ENCODE results near the gene ANGPTL5. TPM values are rescaled to one million over a fixed set of nuclear protein-coding genes. Genes with fewer than 3 reads are reported as not detected.
A peak's percentile ranks its signal among the peaks of the same experiment; 100 is the strongest.

Gene ANGPTL5
- polyA plus RNA-seq, 1 donor (not counting 4 experiments of a cell fraction or from before 2014, with no cell fraction given) = 0.03 TPM

GRCh38 chr11:101894505-101894904, 21.8 kb downstream of the ANGPTL5 start:
- dilution Hi-C loops (cut with MboI; ENCODE audit: extremely low pct_ligation_motif_present, low sequenced_read_pairs) = no loop called here
- Histone ChIP-seq H3K9ac (ENCODE audit: control insufficient read depth, extremely low read depth, insufficient read depth, low read length) (no peak overlapping the region), H3K9me1 (ENCODE audit: control insufficient read depth, extremely low read depth, insufficient read depth, low read length) (no peaks in the 10 kb centered on the region), H3K4me3 (ENCODE audit: control insufficient read depth in 2 of 3, extremely low read depth in 1 of 3, insufficient read depth in 2 of 3, low read depth in 1 of 3, low read length in 3 of 3) (no peak overlapping the region), H3K4me2 (ENCODE audit: control insufficient read depth, extremely low read depth, insufficient read depth, low read depth, low read length) (no peak overlapping the region), H3K27me3 (ENCODE audit: control insufficient read depth, extremely low read depth, insufficient read depth, low read length) (no peaks in the 10 kb centered on the region), H2AFZ (ENCODE audit: control insufficient read depth, low read length) (no peak overlapping the region), H3K36me3 (ENCODE audit: control insufficient read depth in 2 of 2, extremely low read depth in 1 of 2, insufficient read depth in 2 of 2, low read length in 2 of 2) (no peaks in the 10 kb centered on the region), H3K27ac (ENCODE audit: control insufficient read depth, insufficient read depth, low read length) (no peak overlapping the region), H3K79me2 (ENCODE audit: control insufficient read depth, insufficient read depth, low read length) (no peaks in the 10 kb centered on the region), H3K4me1 (ENCODE audit: control insufficient read depth, extremely low read depth, insufficient read depth, low read length) (peaks cover 2% of the 10 kb centered on the region), H4K20me1 (ENCODE audit: control insufficient read depth, extremely low read depth, insufficient read depth, low read length) (no peaks in the 10 kb centered on the region), H3K9me3 (ENCODE audit: control insufficient read depth, low read depth, low read length) (no peaks in the 10 kb centered on the region)
- TF ChIP-seq EZH2 (IDR thresholded peaks at IDR 0.05; ENCODE audit: low read length) = no peak
- TF ChIP-seq CTCF (optimal IDR thresholded peaks at IDR 0.05 in 1 of 3, IDR thresholded peaks at IDR 0.05 in 1 of 3, conservative IDR thresholded peaks at IDR 0.05 in 1 of 3; ENCODE audit: extremely low read depth in 1 of 3, insufficient read depth in 2 of 3, low read length in 3 of 3) = no peak
- no peak for DNase-seq (ENCODE audit: low read depth, low spot score)
- FAIRE-seq = no peak

GRCh38 chr11:101889767-101890166, 26.6 kb downstream of the ANGPTL5 start:
- Histone ChIP-seq H3K79me2 (ENCODE audit: control insufficient read depth, insufficient read depth, low read length) (no peaks in the 10 kb centered on the region), H2AFZ (ENCODE audit: control insufficient read depth, low read length) (peak overlapping the region; percentile 52), H3K36me3 (ENCODE audit: control insufficient read depth in 2 of 2, extremely low read depth in 1 of 2, insufficient read depth in 2 of 2, low read length in 2 of 2) (no peaks in the 10 kb centered on the region), H3K9me1 (ENCODE audit: control insufficient read depth, extremely low read depth, insufficient read depth, low read length) (no peaks in the 10 kb centered on the region), H4K20me1 (ENCODE audit: control insufficient read depth, extremely low read depth, insufficient read depth, low read length) (no peaks in the 10 kb centered on the region), H3K4me3 (ENCODE audit: control insufficient read depth in 2 of 3, extremely low read depth in 1 of 3, insufficient read depth in 2 of 3, low read depth in 1 of 3, low read length in 3 of 3) (no peak overlapping the region), H3K4me1 (ENCODE audit: control insufficient read depth, extremely low read depth, insufficient read depth, low read length) (peaks cover 2% of the 10 kb centered on the region), H3K9me3 (ENCODE audit: control insufficient read depth, low read depth, low read length) (no peaks in the 10 kb centered on the region), H3K9ac (ENCODE audit: control insufficient read depth, extremely low read depth, insufficient read depth, low read length) (no peak overlapping the region), H3K4me2 (ENCODE audit: control insufficient read depth, extremely low read depth, insufficient read depth, low read depth, low read length) (peak overlapping the region; percentile 39), H3K27me3 (ENCODE audit: control insufficient read depth, extremely low read depth, insufficient read depth, low read length) (no peaks in the 10 kb centered on the region), H3K27ac (ENCODE audit: control insufficient read depth, insufficient read depth, low read length) (no peak overlapping the region)
- no peak for FAIRE-seq
- TF ChIP-seq CTCF (optimal IDR thresholded peaks at IDR 0.05 in 1 of 3, IDR thresholded peaks at IDR 0.05 in 1 of 3, conservative IDR thresholded peaks at IDR 0.05 in 1 of 3; ENCODE audit: extremely low read depth in 1 of 3, insufficient read depth in 2 of 3, low read length in 3 of 3) (no peak), EZH2 (IDR thresholded peaks at IDR 0.05; ENCODE audit: low read length) (no peak)
- no peak for DNase-seq (ENCODE audit: low read depth, low spot score)
- dilution Hi-C loops (cut with MboI; ENCODE audit: extremely low pct_ligation_motif_present, low sequenced_read_pairs) = no loop called here

All from keratinocyte (primary cell).